GM23338 (cell line): ENCODE results near the gene PRG2. TPM values are rescaled to one million over a fixed set of nuclear protein-coding genes. Genes with fewer than 3 reads are reported as not detected.

Experiments used
- ATAC-seq: fragments of 200-7000 bp; cut with Tn5 transposase; 3 replicates; pipeline ENCODE4 v1.9.1; 2020
- DNase-seq: peaks from one replicate; pipeline ENCODE4 v3.0.0-alpha.2; 2015; ENCODE audit warnings: low spot score
- H2AFZ ChIP-seq: fragments of 200-600 bp; sonication (generic); 2 replicates; pipeline ENCODE4 v1.8.0; 2016; ENCODE audit warnings: antibody characterized with exemption, mild to moderate bottlenecking, moderate library complexity
- H3F3A ChIP-seq: fragments of 200-600 bp; sonication (generic); replicated peaks from 2 replicates; pipeline ENCODE4 v1.8.0; 2017; ENCODE audit warnings: antibody characterized with exemption, mixed run types, low read depth
- H3K27ac ChIP-seq: fragments of 200-600 bp; sonication (generic); 2 replicates; pipeline ENCODE4 v1.6.1; 2016; ENCODE audit warnings: low read depth
- H3K27me3 ChIP-seq: fragments of 200-600 bp; sonication (generic); 2 replicates; pipeline ENCODE4 v1.8.0; 2016; ENCODE audit warnings: mild to moderate bottlenecking, mixed run types, moderate library complexity; ENCODE audit not compliant: insufficient read depth
- H3K36me3 ChIP-seq: fragments of 200-600 bp; sonication (generic); 2 replicates; pipeline ENCODE4 v1.8.0; 2016; ENCODE audit warnings: mild to moderate bottlenecking; ENCODE audit not compliant: insufficient read depth
- H3K4me1 ChIP-seq: fragments of 200-600 bp; sonication (generic); 2 replicates; pipeline ENCODE4 v1.8.0; 2016; ENCODE audit warnings: mild to moderate bottlenecking, moderate library complexity; ENCODE audit not compliant: insufficient read depth
- H3K4me2 ChIP-seq: fragments of 200-600 bp; sonication (generic); 2 replicates; pipeline ENCODE4 v1.7.1; 2017; ENCODE audit warnings: mixed run types
- H3K4me3 ChIP-seq: fragments of 200-600 bp; sonication (generic); 2 replicates; pipeline ENCODE4 v1.6.1; 2016; ENCODE audit warnings: mixed run types
- H3K79me2 ChIP-seq: fragments of 200-600 bp; sonication (generic); replicated peaks from 2 replicates; pipeline ENCODE4 v1.8.0; 2017; ENCODE audit warnings: mild to moderate bottlenecking; ENCODE audit not compliant: insufficient read depth
- H3K9me2 ChIP-seq: fragments of 200-600 bp; sonication (generic); 2 replicates; pipeline ENCODE4 v1.8.0; 2017; ENCODE audit not compliant: insufficient read depth
- H4K20me1 ChIP-seq: fragments of 200-600 bp; sonication (generic); replicated peaks from 2 replicates; pipeline ENCODE4 v1.8.0; 2017; ENCODE audit warnings: mild to moderate bottlenecking; ENCODE audit not compliant: insufficient read depth
- H3K27ac Mint-ChIP-seq: 2 replicates; pipeline ENCODE4 v1.8.0; 2020; ENCODE audit warnings: inconsistent platforms, mild to moderate bottlenecking, moderate library complexity, mixed read lengths
- H3K27me3 Mint-ChIP-seq: 3 replicates; pipeline ENCODE4 v1.8.0; 2022; ENCODE audit warnings: low read depth, mild to moderate bottlenecking, moderate library complexity, mixed read lengths, inconsistent platforms; ENCODE audit not compliant: insufficient read depth, poor library complexity
- H3K36me3 Mint-ChIP-seq: 3 replicates; pipeline ENCODE4 v1.8.0; 2021; ENCODE audit warnings: low read depth, mild to moderate bottlenecking, inconsistent platforms, moderate library complexity, mixed read lengths
- H3K4me1 Mint-ChIP-seq: 3 replicates; pipeline ENCODE4 v1.8.0; 2020; ENCODE audit warnings: mild to moderate bottlenecking, inconsistent platforms, mixed read lengths
- H3K4me3 Mint-ChIP-seq: 3 replicates; pipeline ENCODE4 v1.8.0; 2021; ENCODE audit warnings: moderate library complexity, mild to moderate bottlenecking, inconsistent platforms, mixed read lengths
- H3K9me3 Mint-ChIP-seq: 3 replicates; pipeline ENCODE4 v1.8.0; 2020; ENCODE audit warnings: moderate library complexity, mild to moderate bottlenecking, inconsistent platforms, mixed read lengths
- CREB1 ChIP-seq: fragments of 250-450 bp; sonication (Bioruptor Pico); IDR thresholded peaks from 2 replicates; pipeline ENCODE4 v1.5.0; 2020; ENCODE audit warnings: low read depth, mild to moderate bottlenecking, moderate library complexity
- ETS1 ChIP-seq: IDR thresholded peaks from 2 replicates; pipeline ENCODE4 v1.6.1; 2016; ENCODE audit warnings: antibody characterized with exemption
- EZH2 ChIP-seq: fragments of 200-600 bp; sonication (generic); IDR thresholded peaks from one replicate; pipeline ENCODE4 v1.8.0; 2017; ENCODE audit warnings: antibody characterized with exemption, mild to moderate bottlenecking, low read depth; ENCODE audit not compliant: unreplicated experiment
- EZH2phosphoT487 ChIP-seq: fragments of 200-600 bp; sonication (generic); IDR thresholded peaks from one replicate; pipeline ENCODE4 v1.8.1; 2018; ENCODE audit warnings: antibody characterized with exemption; ENCODE audit not compliant: unreplicated experiment
- POLR2AphosphoS5 ChIP-seq: IDR thresholded peaks from 2 replicates; pipeline ENCODE4 v1.6.1; 2016; ENCODE audit warnings: antibody characterized with exemption, low read depth
- REST ChIP-seq: IDR thresholded peaks from one replicate; pipeline ENCODE4 v1.6.1; 2018; ENCODE audit warnings: antibody characterized with exemption; ENCODE audit not compliant: unreplicated experiment
- STAT1 ChIP-seq: IDR thresholded peaks from one replicate; pipeline ENCODE4 v1.6.1; 2016; ENCODE audit warnings: antibody characterized with exemption; ENCODE audit not compliant: unreplicated experiment
- ZNF114 ChIP-seq: fragments of 250-450 bp; sonication (Bioruptor Pico); IDR thresholded peaks from 2 replicates; pipeline ENCODE4 v1.5.0; 2020; ENCODE audit warnings: mild to moderate bottlenecking, moderate library complexity
- ZNF331 ChIP-seq: fragments of 250-450 bp; sonication (Bioruptor Pico); IDR thresholded peaks from 2 replicates; pipeline ENCODE4 v1.5.0; 2020; ENCODE audit warnings: low read depth, mild to moderate bottlenecking, moderate library complexity
- ZNF462 ChIP-seq: fragments of 250-450 bp; sonication (Bioruptor Pico); IDR thresholded peaks from 2 replicates; pipeline ENCODE4 v1.5.0; 2020; ENCODE audit warnings: mild to moderate bottlenecking, moderate library complexity
- polyA plus RNA-seq: library from polyadenylated mRNA; unstranded; fragments of >200 nt; fragmentation: Nextera tagmentation; extraction: Ambion mirVana; gene quantifications from 2 replicates; pipeline ENCODE4 v1.2.1, GENCODE V29; 2016
- total RNA-seq: library from RNA; depleted of rRNA; stranded (reverse); fragments of >200 nt; shearing (Covaris generic); gene quantifications from 2 replicates; pipeline ENCODE4 v1.2.3, GENCODE V29; 2014
- TF ChIP-seq, protein P1 (sequence below), 2 experiments: fragments of 200-600 bp in 1 of 2; sonication (generic) in 1 of 2; conservative IDR thresholded peaks; 2 replicates each; pipeline versions ENCODE4 v1.5.1 to v1.6.1; 2016 to 2017; ENCODE audit warnings: antibody characterized with exemption in 2 of 2, low read depth in 2 of 2, mild to moderate bottlenecking in 2 of 2, moderate library complexity in 1 of 2

Gene PRG2
- total and polyA plus RNA-seq, 2 experiments from 2014 or later, result not detected

- Mint-ChIP-seq H3K4me3 (no peak overlapping the region), H3K36me3 (peaks cover 13% of the 10 kb centered on the region; the same call in 2 of the 3 replicates), H3K9me3 (no peaks in the 10 kb centered on the region), H3K4me1 (peaks cover 21% of the 10 kb centered on the region), H3K27me3 (peaks cover 21% of the 10 kb centered on the region), H3K27ac (no peak overlapping the region)
- Histone ChIP-seq H3K4me3 (no peak overlapping the region), H2AFZ (no peak overlapping the region), H4K20me1 (no peaks in the 10 kb centered on the region), H3K79me2 (0 out of 2 replicates have a peak, but pooled peaks cover 5% of the 10 kb centered on the region), H3K9me2 (no peaks in the 10 kb centered on the region), H3K36me3 (no peaks in the 10 kb centered on the region; the same call in 1 of the 2 replicates), H3K4me1 (peaks cover 15% of the 10 kb centered on the region), H3K4me2 (no peak overlapping the region), H3K27me3 (peaks cover 13% of the 10 kb centered on the region; the same call in 1 of the 2 replicates), H3K27ac (no peak overlapping the region), H3F3A (no peaks in the 10 kb centered on the region; the same call in 1 of the 2 replicates)
- TF ChIP-seq ZNF462 (no peak), CREB1 (no peak), ETS1 (no peak), EZH2 (no peak), EZH2phosphoT487 (no peak), POLR2AphosphoS5 (no peak), STAT1 (no peak), ZNF331 (no peak), REST (no peak), ZNF114 (CRISPR knock-in tag) (no peak)
- TF ChIP-seq, protein P1, sequence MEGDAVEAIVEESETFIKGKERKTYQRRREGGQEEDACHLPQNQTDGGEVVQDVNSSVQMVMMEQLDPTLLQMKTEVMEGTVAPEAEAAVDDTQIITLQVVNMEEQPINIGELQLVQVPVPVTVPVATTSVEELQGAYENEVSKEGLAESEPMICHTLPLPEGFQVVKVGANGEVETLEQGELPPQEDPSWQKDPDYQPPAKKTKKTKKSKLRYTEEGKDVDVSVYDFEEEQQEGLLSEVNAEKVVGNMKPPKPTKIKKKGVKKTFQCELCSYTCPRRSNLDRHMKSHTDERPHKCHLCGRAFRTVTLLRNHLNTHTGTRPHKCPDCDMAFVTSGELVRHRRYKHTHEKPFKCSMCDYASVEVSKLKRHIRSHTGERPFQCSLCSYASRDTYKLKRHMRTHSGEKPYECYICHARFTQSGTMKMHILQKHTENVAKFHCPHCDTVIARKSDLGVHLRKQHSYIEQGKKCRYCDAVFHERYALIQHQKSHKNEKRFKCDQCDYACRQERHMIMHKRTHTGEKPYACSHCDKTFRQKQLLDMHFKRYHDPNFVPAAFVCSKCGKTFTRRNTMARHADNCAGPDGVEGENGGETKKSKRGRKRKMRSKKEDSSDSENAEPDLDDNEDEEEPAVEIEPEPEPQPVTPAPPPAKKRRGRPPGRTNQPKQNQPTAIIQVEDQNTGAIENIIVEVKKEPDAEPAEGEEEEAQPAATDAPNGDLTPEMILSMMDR (conservative IDR thresholded peaks at IDR 0.05; ENCODE audit: low read depth in 2 of 2), result no peak
- ATAC-seq (no peak), DNase-seq (no peak)
Measured at GRCh38 chr11:57428643-57429042, 38.2 kb upstream of the PRG2 start.
